Activated naive CD8-positive, alpha-beta T cell treated with anti-CD3 and anti-CD28 coated beads, Interleukin-2, amount 50 U/mL, for 24 hours (primary cell): ENCODE data around the gene DCTN4.
A peak's percentile ranks its signal among the peaks of the same experiment; 100 is the strongest.

Experiments used
- ATAC-seq: fragments of 150-1000 bp; cut with Tn5 transposase; one replicate; pipeline ENCODE4 v1.10.0; 2021
- DNase-seq: peaks from one replicate; pipeline ENCODE4 v3.0.0; 2021
- H3K27ac Mint-ChIP-seq: one replicate; pipeline ENCODE4 v1.8.0; 2021; ENCODE audit warnings: mild to moderate bottlenecking, mixed read lengths
- H3K27me3 Mint-ChIP-seq: one replicate; pipeline ENCODE4 v1.8.0; 2021; ENCODE audit warnings: mixed read lengths
- H3K36me3 Mint-ChIP-seq: one replicate; pipeline ENCODE4 v1.8.0; 2021; ENCODE audit warnings: low read depth, mixed read lengths
- H3K4me1 Mint-ChIP-seq: one replicate; pipeline ENCODE4 v1.8.0; 2021; ENCODE audit warnings: mixed read lengths
- H3K4me3 Mint-ChIP-seq: one replicate; pipeline ENCODE4 v1.8.0; 2021; ENCODE audit warnings: mild to moderate bottlenecking, moderate library complexity, mixed read lengths
- H3K9me3 Mint-ChIP-seq: one replicate; pipeline ENCODE4 v1.8.0; 2021; ENCODE audit warnings: mixed read lengths

Gene DCTN4

DNA sequence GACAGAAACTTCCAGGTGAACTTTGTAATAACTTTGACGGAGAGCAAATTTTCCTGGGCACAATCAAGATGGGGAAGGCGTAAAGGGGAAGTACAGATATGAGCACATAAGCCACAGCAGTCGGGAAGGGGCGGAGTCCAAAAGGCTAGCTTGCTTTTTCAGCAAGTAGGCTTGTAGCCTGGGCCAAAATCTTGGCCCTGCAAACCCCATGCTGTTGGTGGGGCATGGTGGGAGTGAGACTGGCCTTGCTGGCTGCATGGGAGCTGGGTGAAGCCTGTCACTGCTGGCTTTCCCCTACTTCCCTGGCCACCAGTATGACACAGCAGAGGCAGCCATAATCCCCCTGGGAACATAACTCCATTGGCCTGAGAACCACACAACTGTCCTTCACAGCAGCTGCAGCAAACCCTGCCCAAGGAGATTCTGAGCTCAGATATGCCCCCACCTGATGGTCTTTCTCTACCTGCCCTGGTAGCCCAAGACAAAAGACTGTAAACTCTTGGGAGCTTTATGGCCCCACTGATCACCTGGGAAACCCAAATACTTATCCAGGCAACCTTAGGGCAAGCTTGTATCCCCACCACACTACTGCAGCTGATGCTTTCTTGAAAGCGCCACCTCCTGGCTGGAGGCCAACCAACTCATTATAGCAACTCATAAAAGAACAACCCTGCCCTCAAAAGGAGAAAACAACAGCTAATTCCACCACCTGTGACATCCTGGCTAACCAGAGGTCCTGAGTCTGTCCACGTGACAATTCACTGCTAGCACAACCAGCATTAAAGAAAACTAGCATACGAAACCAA is 24.0 kb downstream of the DCTN4 start:
- peaks cover 48% of the 10 kb centered on the region for H3K4me1 Mint-ChIP-seq
- DNase-seq (peak; percentile 10), ATAC-seq (no peak)
- no peak overlapping the region for H3K4me3 Mint-ChIP-seq
- peak overlapping the region; percentile 64 for H3K27ac Mint-ChIP-seq
- H3K36me3 Mint-ChIP-seq = peaks cover 75% of the 10 kb centered on the region
- no peaks in the 10 kb centered on the region for H3K27me3 Mint-ChIP-seq
- peaks cover 10% of the 10 kb centered on the region for H3K9me3 Mint-ChIP-seq

- H3K36me3 Mint-ChIP-seq = peaks cover 65% of the 10 kb centered on the region
- no peak for DNase-seq
- no peaks in the 10 kb centered on the region for H3K27me3 Mint-ChIP-seq
- H3K27ac Mint-ChIP-seq = no peak overlapping the region
- H3K4me1 Mint-ChIP-seq = peaks cover 18% of the 10 kb centered on the region
- ATAC-seq = no peak
- H3K9me3 Mint-ChIP-seq = peaks cover 8% of the 10 kb centered on the region
- H3K4me3 Mint-ChIP-seq = no peak overlapping the region
These were observed 27.1 kb downstream of the DCTN4 start for GRCh38 chr5:150731669-150732242.

GRCh38 chr5:150729859-150730258 is 29.0 kb downstream of the DCTN4 start:
- ATAC-seq (no peak), DNase-seq (no peak)
- H3K36me3 Mint-ChIP-seq = peaks cover 55% of the 10 kb centered on the region
- no peaks in the 10 kb centered on the region for H3K9me3 Mint-ChIP-seq
- peak overlapping the region; percentile 49 for H3K27ac Mint-ChIP-seq
- peaks cover 10% of the 10 kb centered on the region for H3K4me1 Mint-ChIP-seq
- no peaks in the 10 kb centered on the region for H3K27me3 Mint-ChIP-seq
- no peak overlapping the region for H3K4me3 Mint-ChIP-seq

- Mint-ChIP-seq H3K36me3 (peaks cover 53% of the 10 kb centered on the region), H3K27ac (no peak overlapping the region), H3K4me3 (no peak overlapping the region), H3K27me3 (no peaks in the 10 kb centered on the region), H3K9me3 (no peaks in the 10 kb centered on the region), H3K4me1 (no peaks in the 10 kb centered on the region)
- ATAC-seq (no peak), DNase-seq (no peak)
These were observed 35.0 kb downstream of the DCTN4 start for GRCh38 chr5:150723845-150724244.

- Mint-ChIP-seq H3K27ac (no peak overlapping the region), H3K4me3 (no peak overlapping the region), H3K4me1 (no peaks in the 10 kb centered on the region), H3K9me3 (no peaks in the 10 kb centered on the region), H3K36me3 (peaks cover 18% of the 10 kb centered on the region), H3K27me3 (no peaks in the 10 kb centered on the region)
- DNase-seq = no peak
- ATAC-seq = no peak
These were observed 48.7 kb downstream of the DCTN4 start for GRCh38 chr5:150710165-150710564.

GRCh38 chr5:150706776-150707390 is 51.9 kb downstream of the DCTN4 start:
- no peak for ATAC-seq
- H3K4me1 Mint-ChIP-seq = peaks cover 2% of the 10 kb centered on the region

DNA sequence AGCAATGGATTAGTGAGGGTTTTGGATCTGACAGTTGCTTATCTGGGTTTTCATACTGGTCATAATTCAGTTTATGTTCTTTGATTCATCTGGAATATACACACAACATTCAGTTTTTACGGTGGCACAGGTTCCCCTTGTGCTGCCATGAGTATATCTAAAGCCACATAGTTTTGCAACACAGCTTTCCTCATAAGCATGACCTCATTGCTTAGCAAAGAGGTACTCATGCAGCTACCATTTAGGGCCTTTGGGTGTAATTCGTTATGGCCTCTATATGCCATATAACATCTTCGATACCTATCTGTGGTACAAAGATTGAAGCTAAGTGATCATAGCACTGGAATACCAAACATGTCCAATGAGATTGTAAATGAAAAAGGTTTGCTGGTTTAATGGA is 55.1 kb downstream of the DCTN4 start:
- Mint-ChIP-seq H3K27me3 (no peaks in the 10 kb centered on the region), H3K9me3 (no peaks in the 10 kb centered on the region), H3K27ac (no peak overlapping the region), H3K4me3 (no peak overlapping the region), H3K36me3 (peaks cover 12% of the 10 kb centered on the region), H3K4me1 (peaks cover 4% of the 10 kb centered on the region)
- DNase-seq = no peak
- ATAC-seq = no peak

More at GRCh38 chr5:150706776-150707390, 51.9 kb downstream of the DCTN4 start:
- no peaks in the 10 kb centered on the region for H3K9me3 Mint-ChIP-seq
- H3K27me3 Mint-ChIP-seq = no peaks in the 10 kb centered on the region
- no peak overlapping the region for H3K4me3 Mint-ChIP-seq
- no peak for DNase-seq
- H3K36me3 Mint-ChIP-seq = peaks cover 15% of the 10 kb centered on the region
- H3K27ac Mint-ChIP-seq = no peak overlapping the region

DNA sequence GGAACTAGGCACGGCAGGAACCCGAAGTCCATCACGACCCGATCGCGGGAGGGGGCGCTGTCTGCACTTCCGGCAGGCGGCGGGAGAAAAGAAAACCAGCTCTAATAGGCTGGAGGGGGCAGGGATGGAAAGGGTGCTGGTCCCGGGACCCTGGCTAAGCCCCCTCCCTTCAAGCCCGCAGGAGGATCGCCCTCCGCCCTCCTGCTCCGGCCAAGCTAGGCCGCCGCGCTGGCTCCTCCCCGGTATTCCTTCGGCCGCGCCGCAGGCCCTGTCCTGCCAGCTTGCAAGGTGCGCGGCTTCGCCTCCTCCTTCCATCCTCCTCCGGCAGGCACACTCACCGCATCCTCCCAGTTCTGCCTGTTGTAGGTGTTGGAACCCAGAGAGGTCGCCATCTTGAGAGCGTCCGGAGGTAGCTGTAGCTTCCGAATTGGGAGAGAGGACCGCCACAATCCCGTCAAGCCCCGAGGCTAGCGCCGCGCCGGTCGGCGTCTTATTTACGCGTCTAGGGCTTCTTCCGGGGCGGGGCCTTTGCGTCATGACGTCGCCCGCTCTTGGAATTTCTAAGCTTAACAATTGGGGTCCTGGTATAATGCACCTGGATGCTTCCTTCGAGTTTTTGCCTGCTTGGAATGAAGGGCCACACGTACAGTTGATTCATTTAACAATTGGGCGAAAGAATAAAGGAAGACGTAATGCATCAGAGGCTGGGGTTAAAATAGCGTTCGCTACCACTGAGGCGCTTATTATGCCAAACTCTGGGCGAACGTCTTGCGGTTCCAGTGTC is 58.0 kb downstream of the DCTN4 start, which contains the start of gene RBM22:
RBM22 (minus strand) TSS at position 469 of the 784 bp plus-strand sequence; CDS start at position 392, 77 bp downstream.
- Mint-ChIP-seq H3K9me3 (no peaks in the 10 kb centered on the region), H3K27me3 (no peaks in the 10 kb centered on the region), H3K4me1 (peaks cover 4% of the 10 kb centered on the region), H3K27ac (no peak within 1 kb of the TSS), H3K4me3 (no peak within 1 kb of the TSS), H3K36me3 (peaks cover 20% of the 10 kb centered on the region)
- DNase-seq = peak; percentile 94
- peak; percentile 98 for ATAC-seq

GRCh38 chr5:150700246-150700593 is 58.6 kb downstream of the DCTN4 start:
- no peak for ATAC-seq
- Mint-ChIP-seq H3K9me3 (no peaks in the 10 kb centered on the region), H3K27me3 (no peaks in the 10 kb centered on the region), H3K4me1 (peaks cover 4% of the 10 kb centered on the region), H3K4me3 (no peak overlapping the region), H3K36me3 (peaks cover 25% of the 10 kb centered on the region), H3K27ac (no peak overlapping the region)
- DNase-seq = no peak

DNA sequence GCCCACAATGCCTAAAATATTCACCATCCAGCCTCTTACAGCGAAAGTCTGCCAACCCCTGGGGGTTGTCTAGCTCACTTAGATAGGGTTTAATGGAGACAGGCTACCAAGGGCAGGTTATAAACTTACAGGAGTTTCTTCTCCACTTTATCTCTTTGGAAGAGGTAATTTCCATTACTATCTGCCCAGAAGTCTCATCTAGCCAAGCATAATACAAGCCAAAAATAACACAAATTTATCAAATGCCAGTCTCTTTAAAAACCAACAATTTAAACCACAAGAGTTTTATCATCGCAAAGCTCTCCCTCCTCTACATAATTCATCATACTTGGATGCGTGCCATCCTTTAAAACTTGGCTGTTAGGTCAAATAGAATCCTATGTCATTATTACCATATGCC is 64.2 kb downstream of the DCTN4 start:
- DNase-seq (no peak), ATAC-seq (no peak)
- Mint-ChIP-seq H3K27ac (no peak overlapping the region), H3K27me3 (no peaks in the 10 kb centered on the region), H3K4me3 (no peak overlapping the region), H3K36me3 (peaks cover 60% of the 10 kb centered on the region), H3K9me3 (no peaks in the 10 kb centered on the region), H3K4me1 (peaks cover 4% of the 10 kb centered on the region)

- Mint-ChIP-seq H3K27me3 (no peaks in the 10 kb centered on the region), H3K4me3 (no peak overlapping the region), H3K27ac (peak overlapping the region; percentile 44), H3K36me3 (peaks cover 54% of the 10 kb centered on the region), H3K4me1 (peaks cover 4% of the 10 kb centered on the region), H3K9me3 (no peaks in the 10 kb centered on the region)
- DNase-seq (no peak), ATAC-seq (no peak)
These were observed 66.5 kb downstream of the DCTN4 start for GRCh38 chr5:150692276-150692675.

GRCh38 chr5:150690760-150691159 is 68.1 kb downstream of the DCTN4 start:
- peaks cover 46% of the 10 kb centered on the region for H3K36me3 Mint-ChIP-seq
- no peak overlapping the region for H3K4me3 Mint-ChIP-seq
- H3K4me1 Mint-ChIP-seq = peaks cover 4% of the 10 kb centered on the region
- no peak overlapping the region for H3K27ac Mint-ChIP-seq
- ATAC-seq = no peak
- DNase-seq = no peak
- no peaks in the 10 kb centered on the region for H3K9me3 Mint-ChIP-seq
- no peaks in the 10 kb centered on the region for H3K27me3 Mint-ChIP-seq

DNA sequence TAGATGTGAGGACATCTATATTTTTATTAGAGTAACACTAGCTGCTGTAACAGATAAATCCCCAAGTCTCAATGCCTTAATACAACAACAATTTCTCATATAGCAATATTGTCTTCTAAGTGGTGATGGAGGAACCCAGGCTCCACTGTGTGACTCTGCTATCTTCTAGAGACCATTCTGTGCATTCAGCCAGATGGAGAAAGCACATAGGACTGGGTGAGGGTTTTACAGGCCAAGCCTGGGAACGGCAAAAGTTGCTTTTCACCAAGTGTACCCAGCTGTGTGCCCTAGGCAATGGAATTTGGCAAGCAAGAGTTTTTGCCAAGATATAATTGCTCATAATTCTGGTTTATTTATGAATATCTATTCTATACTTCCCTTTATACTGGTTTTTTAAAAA is 69.7 kb downstream of the DCTN4 start:
- H3K4me3 Mint-ChIP-seq = no peak overlapping the region
- no peaks in the 10 kb centered on the region for H3K27me3 Mint-ChIP-seq
- no peaks in the 10 kb centered on the region for H3K9me3 Mint-ChIP-seq
- DNase-seq (no peak), ATAC-seq (no peak)
- peaks cover 4% of the 10 kb centered on the region for H3K4me1 Mint-ChIP-seq
- no peak overlapping the region for H3K27ac Mint-ChIP-seq
- peaks cover 41% of the 10 kb centered on the region for H3K36me3 Mint-ChIP-seq

GRCh38 chr5:150676578-150676977 is 82.2 kb downstream of the DCTN4 start:
- H3K4me3 Mint-ChIP-seq = no peak overlapping the region
- peaks cover 4% of the 10 kb centered on the region for H3K27me3 Mint-ChIP-seq
- DNase-seq (no peak), ATAC-seq (no peak)
- H3K9me3 Mint-ChIP-seq = no peaks in the 10 kb centered on the region
- H3K36me3 Mint-ChIP-seq = peaks cover 2% of the 10 kb centered on the region
- no peak overlapping the region for H3K27ac Mint-ChIP-seq
- H3K4me1 Mint-ChIP-seq = peaks cover 6% of the 10 kb centered on the region
